ENCODE results near the gene MGLL. TPM values are rescaled to one million over a fixed set of nuclear protein-coding genes. Genes with fewer than 3 reads are reported as not detected.

The MGLL gene
- total RNA-seq, 1 experiment from 2014 or later, result 6.8 TPM

- TF ChIP-seq, protein P1, sequence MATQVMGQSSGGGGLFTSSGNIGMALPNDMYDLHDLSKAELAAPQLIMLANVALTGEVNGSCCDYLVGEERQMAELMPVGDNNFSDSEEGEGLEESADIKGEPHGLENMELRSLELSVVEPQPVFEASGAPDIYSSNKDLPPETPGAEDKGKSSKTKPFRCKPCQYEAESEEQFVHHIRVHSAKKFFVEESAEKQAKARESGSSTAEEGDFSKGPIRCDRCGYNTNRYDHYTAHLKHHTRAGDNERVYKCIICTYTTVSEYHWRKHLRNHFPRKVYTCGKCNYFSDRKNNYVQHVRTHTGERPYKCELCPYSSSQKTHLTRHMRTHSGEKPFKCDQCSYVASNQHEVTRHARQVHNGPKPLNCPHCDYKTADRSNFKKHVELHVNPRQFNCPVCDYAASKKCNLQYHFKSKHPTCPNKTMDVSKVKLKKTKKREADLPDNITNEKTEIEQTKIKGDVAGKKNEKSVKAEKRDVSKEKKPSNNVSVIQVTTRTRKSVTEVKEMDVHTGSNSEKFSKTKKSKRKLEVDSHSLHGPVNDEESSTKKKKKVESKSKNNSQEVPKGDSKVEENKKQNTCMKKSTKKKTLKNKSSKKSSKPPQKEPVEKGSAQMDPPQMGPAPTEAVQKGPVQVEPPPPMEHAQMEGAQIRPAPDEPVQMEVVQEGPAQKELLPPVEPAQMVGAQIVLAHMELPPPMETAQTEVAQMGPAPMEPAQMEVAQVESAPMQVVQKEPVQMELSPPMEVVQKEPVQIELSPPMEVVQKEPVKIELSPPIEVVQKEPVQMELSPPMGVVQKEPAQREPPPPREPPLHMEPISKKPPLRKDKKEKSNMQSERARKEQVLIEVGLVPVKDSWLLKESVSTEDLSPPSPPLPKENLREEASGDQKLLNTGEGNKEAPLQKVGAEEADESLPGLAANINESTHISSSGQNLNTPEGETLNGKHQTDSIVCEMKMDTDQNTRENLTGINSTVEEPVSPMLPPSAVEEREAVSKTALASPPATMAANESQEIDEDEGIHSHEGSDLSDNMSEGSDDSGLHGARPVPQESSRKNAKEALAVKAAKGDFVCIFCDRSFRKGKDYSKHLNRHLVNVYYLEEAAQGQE (IDR thresholded peaks at IDR 0.05; ENCODE audit: low read depth), result no peak
- no peak for TF ChIP-seq EGR1 (IDR thresholded peaks at IDR 0.05; ENCODE audit: low read depth)
- TF ChIP-seq CTCF (IDR thresholded peaks at IDR 0.05 in 2 of 3, conservative IDR thresholded peaks at IDR 0.05 in 1 of 3; ENCODE audit: borderline replicate concordance in 1 of 3, insufficient read depth in 1 of 3, low read depth in 2 of 3, low read length in 2 of 3), result no peak
- TF ChIP-seq SIN3A (IDR thresholded peaks at IDR 0.05; ENCODE audit: low read depth), result no peak
- TF ChIP-seq EZH2phosphoT487 (IDR thresholded peaks at IDR 0.05; ENCODE audit: borderline replicate concordance), result no peak
- TF ChIP-seq ELF1 (IDR thresholded peaks at IDR 0.05; ENCODE audit: borderline replicate concordance, low read depth), result no peak
- no peak for TF ChIP-seq JUND (IDR thresholded peaks at IDR 0.05)
- no peak for TF ChIP-seq CEBPB (IDR thresholded peaks at IDR 0.05; ENCODE audit: low read depth)
- no peak for TF ChIP-seq FOSL1 (IDR thresholded peaks at IDR 0.05; ENCODE audit: low read depth)
- TF ChIP-seq ZNF274 (IDR thresholded peaks at IDR 0.05; ENCODE audit: low read depth, low read length), result no peak
- no peak for TF ChIP-seq POLR2A (IDR thresholded peaks at IDR 0.05; ENCODE audit: borderline replicate concordance, extremely low read depth, insufficient read depth, insufficient read length)
Observed at GRCh38 chr3:127827808-127828207, 5.5 kb upstream of the MGLL start (continued).
